OCI-LY1 (cell line): ENCODE measurements around the gene PRSS35.
"Not testable (repeated sequence)": the region's sequence is repeated elsewhere in the genome, so short reads cannot be mapped to it uniquely, and the experiment has no call there.

Source experiments
- H2AFZ ChIP-seq: fragments of 200-600 bp; sonication (generic), shearing (Covaris generic); 2 replicates; pipeline ENCODE4 v1.6.0; 2014; ENCODE audit warnings: antibody characterized with exemption, mild to moderate bottlenecking, low read length
- H3F3A ChIP-seq: fragments of 200-600 bp; sonication (generic), shearing (Covaris generic); 2 replicates; pipeline ENCODE4 v1.6.0; 2014; ENCODE audit warnings: mild to moderate bottlenecking, antibody characterized with exemption, low read length, moderate library complexity; ENCODE audit not compliant: insufficient read depth
- H3K27ac ChIP-seq: fragments of 200-600 bp; sonication (generic); 2 replicates; pipeline ENCODE4 v1.5.1; 2014; ENCODE audit warnings: low read length, mixed run types, mild to moderate bottlenecking, low read depth; ENCODE audit not compliant: poor library complexity, severe bottlenecking
- H3K27me3 ChIP-seq: fragments of 200-600 bp; sonication (generic); 2 replicates; pipeline ENCODE4 v1.6.0; 2014; ENCODE audit warnings: antibody characterized with exemption, mild to moderate bottlenecking, low read length, moderate library complexity; ENCODE audit not compliant: insufficient read depth
- H3K36me3 ChIP-seq: fragments of 200-600 bp; sonication (generic); 2 replicates; pipeline ENCODE4 v1.6.1; 2014; ENCODE audit warnings: mild to moderate bottlenecking, antibody characterized with exemption, low read length, moderate library complexity, mixed read lengths; ENCODE audit not compliant: insufficient read depth
- H3K4me1 ChIP-seq: fragments of 200-600 bp; sonication (generic); 2 replicates; pipeline ENCODE4 v1.5.1; 2014; ENCODE audit warnings: mild to moderate bottlenecking, low read length, moderate library complexity; ENCODE audit not compliant: insufficient read depth, severe bottlenecking
- H3K4me2 ChIP-seq: fragments of 200-600 bp; sonication (generic), shearing (Covaris generic); 2 replicates; pipeline ENCODE4 v1.6.1; 2014; ENCODE audit warnings: low read length
- H3K4me3 ChIP-seq: fragments of 200-600 bp; sonication (generic); 2 replicates; pipeline ENCODE4 v1.5.1; 2014; ENCODE audit warnings: low read length, low read depth, mild to moderate bottlenecking, mixed read lengths; ENCODE audit not compliant: poor library complexity, severe bottlenecking
- H3K79me2 ChIP-seq: fragments of 200-600 bp; shearing (Covaris generic); 2 replicates; pipeline ENCODE4 v1.6.1; 2016; ENCODE audit warnings: mixed run types, low read length, mixed read lengths; ENCODE audit not compliant: insufficient read depth
- H3K9ac ChIP-seq: fragments of 200-600 bp; sonication (generic), shearing (Covaris generic); 2 replicates; pipeline ENCODE4 v1.6.1; 2014; ENCODE audit warnings: mild to moderate bottlenecking, low read length, mixed read lengths
- H3K9me2 ChIP-seq: fragments of 200-600 bp; sonication (generic), shearing (Covaris generic); 2 replicates; pipeline ENCODE4 v1.6.1; 2014; ENCODE audit warnings: low read depth, mild to moderate bottlenecking, low read length, mixed read lengths
- H3K9me3 ChIP-seq: fragments of 200-600 bp; shearing (Covaris generic); 2 replicates; pipeline ENCODE4 v1.6.1; 2014; ENCODE audit warnings: low read length, mixed read lengths
- H4K20me1 ChIP-seq: fragments of 200-600 bp; sonication (generic), shearing (Covaris generic); 2 replicates; pipeline ENCODE4 v1.6.0; 2016; ENCODE audit warnings: mild to moderate bottlenecking, low read length; ENCODE audit not compliant: insufficient read depth
- CTCF ChIP-seq: fragments of 200-600 bp; sonication (generic), shearing (Covaris generic); IDR thresholded peaks from 2 replicates; pipeline ENCODE4 v1.5.1; 2017; ENCODE audit warnings: mild to moderate bottlenecking, antibody characterized with exemption, low read length, moderate library complexity, mixed read lengths
- EZH2 ChIP-seq: fragments of 200-600 bp; sonication (generic), shearing (Covaris generic); IDR thresholded peaks from 2 replicates; pipeline ENCODE4 v1.8.0; 2017; ENCODE audit warnings: borderline replicate concordance, mixed run types, mild to moderate bottlenecking, antibody characterized with exemption, low read length, moderate library complexity, mixed read lengths

The PRSS35 gene

DNA sequence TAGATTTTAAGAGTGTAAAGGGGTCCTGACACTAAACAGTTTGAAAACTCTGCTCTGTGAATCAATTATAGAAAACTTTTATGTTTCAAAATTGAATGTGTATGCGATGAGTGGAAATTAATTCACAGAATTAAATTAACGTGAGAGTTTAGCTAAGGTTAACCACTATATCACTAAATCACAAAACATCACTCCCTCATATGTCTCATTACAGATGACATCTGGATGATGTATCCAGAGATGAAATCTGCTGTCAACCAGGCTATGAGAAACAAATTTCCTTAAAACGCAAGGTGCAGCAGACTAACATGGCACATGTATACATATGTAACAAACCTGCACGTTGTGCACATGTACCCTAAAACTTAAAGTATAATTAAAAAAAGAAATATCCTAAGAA, 27.3 kb downstream of the PRSS35 start:
- H3K27me3 ChIP-seq = no peaks in the 10 kb centered on the region
- no peaks in the 10 kb centered on the region for H4K20me1 ChIP-seq
- no peaks in the 10 kb centered on the region for H3F3A ChIP-seq
- TF ChIP-seq EZH2 = no peak
- no peak for TF ChIP-seq CTCF
- H3K4me2 ChIP-seq = no peak overlapping the region
- no peak overlapping the region for H3K27ac ChIP-seq
- H3K9ac ChIP-seq = no peak overlapping the region
- no peaks in the 10 kb centered on the region for H3K9me3 ChIP-seq
- H3K79me2 ChIP-seq = no peaks in the 10 kb centered on the region
- no peaks in the 10 kb centered on the region for H3K36me3 ChIP-seq
- H3K4me3 ChIP-seq = no peak overlapping the region
- no peaks in the 10 kb centered on the region for H3K4me1 ChIP-seq
- H3K9me2 ChIP-seq = no peaks in the 10 kb centered on the region
- no peak overlapping the region for H2AFZ ChIP-seq

DNA sequence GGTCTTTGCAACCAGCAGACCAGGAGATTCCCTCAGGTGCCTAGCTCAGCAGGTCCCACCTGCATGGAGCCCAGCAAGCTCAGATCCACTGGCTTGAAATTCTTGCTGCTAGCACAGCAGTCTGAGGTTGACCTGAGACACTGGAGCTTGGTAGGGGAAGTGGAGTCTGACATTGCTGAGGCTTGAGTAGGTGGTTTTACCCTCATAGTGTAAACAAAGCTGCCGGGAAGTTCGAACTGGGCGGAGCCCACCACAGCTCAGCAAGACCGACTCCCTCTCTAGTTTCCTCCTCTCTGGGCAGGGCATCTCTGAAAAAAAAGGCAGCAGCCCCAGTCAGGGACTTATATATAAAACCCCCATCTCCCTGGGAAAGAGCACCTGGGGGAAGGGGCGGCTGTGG, 34.3 kb downstream of the PRSS35 start:
- H3K4me2 ChIP-seq = no peak overlapping the region

GRCh38 chr6:83550482-83550881, 38.1 kb downstream of the PRSS35 start:
- not testable (repeated sequence) for H4K20me1 ChIP-seq, H2AFZ ChIP-seq, H3K4me3 ChIP-seq, H3F3A ChIP-seq, H3K4me2 ChIP-seq, H3K79me2 ChIP-seq, H3K4me1 ChIP-seq, H3K9me2 ChIP-seq, H3K36me3 ChIP-seq, H3K9ac ChIP-seq, H3K27me3 ChIP-seq, H3K9me3 ChIP-seq, H3K27ac ChIP-seq

More for the DNA sequence above, 34.3 kb downstream of the PRSS35 start:
- no peak overlapping the region for H3K27ac ChIP-seq
- TF ChIP-seq CTCF (no peak), EZH2 (no peak)
- no peaks in the 10 kb centered on the region for H3K27me3 ChIP-seq
- no peak overlapping the region for H3K9ac ChIP-seq
- no peaks in the 10 kb centered on the region for H3F3A ChIP-seq
- no peaks in the 10 kb centered on the region for H3K4me1 ChIP-seq
- no peaks in the 10 kb centered on the region for H4K20me1 ChIP-seq
- H3K9me3 ChIP-seq = no peaks in the 10 kb centered on the region
- H2AFZ ChIP-seq = no peak overlapping the region
- no peaks in the 10 kb centered on the region for H3K79me2 ChIP-seq
- H3K9me2 ChIP-seq = no peaks in the 10 kb centered on the region
- no peaks in the 10 kb centered on the region for H3K36me3 ChIP-seq
- H3K4me3 ChIP-seq = no peak overlapping the region

DNA sequence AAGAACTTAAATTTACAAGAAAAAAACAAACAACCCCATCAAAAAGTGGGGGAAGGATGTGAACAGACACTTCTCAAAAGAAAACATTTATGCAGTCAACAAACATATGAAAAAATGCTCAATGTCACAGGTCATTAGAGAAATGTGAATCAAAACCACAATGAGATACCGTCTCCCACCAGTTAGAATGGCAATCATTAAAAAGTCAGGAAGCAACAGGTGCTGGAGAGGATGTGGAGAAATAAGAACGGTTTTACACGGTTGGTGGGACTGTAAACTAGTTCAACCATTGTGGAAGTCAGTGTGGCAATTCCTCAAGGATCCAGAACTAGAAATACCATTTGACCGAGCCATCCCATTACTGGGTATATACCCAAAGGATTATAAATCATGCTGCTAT, 39.4 kb downstream of the PRSS35 start:
- not testable (repeated sequence) for H3K27ac ChIP-seq, H2AFZ ChIP-seq, H3K4me1 ChIP-seq, H3K9me3 ChIP-seq, H3F3A ChIP-seq, H3K9ac ChIP-seq, H3K4me2 ChIP-seq, H3K36me3 ChIP-seq, H3K4me3 ChIP-seq, H3K9me2 ChIP-seq, H3K79me2 ChIP-seq, H4K20me1 ChIP-seq, H3K27me3 ChIP-seq
